Skeletal muscle satellite cell (primary cell): ENCODE measurements around the gene SRPX.

Experiments used
- H3K27me3 ChIP-seq: 2 replicates; pipeline ENCODE4 v1.7.0; 2013; ENCODE audit warnings: low read length; ENCODE audit not compliant: control insufficient read depth, insufficient read depth
- H3K36me3 ChIP-seq: 2 replicates; pipeline ENCODE4 v1.7.0; 2013; ENCODE audit warnings: mild to moderate bottlenecking, control low read depth, low read length; ENCODE audit not compliant: insufficient read depth
- H3K4me1 ChIP-seq: 2 replicates; pipeline ENCODE4 v1.7.0; 2013; ENCODE audit warnings: low read length; ENCODE audit not compliant: control insufficient read depth, insufficient read depth
- H3K4me2 ChIP-seq: 2 replicates; pipeline ENCODE4 v1.7.0; 2013; ENCODE audit warnings: mild to moderate bottlenecking, low read length
- H3K4me3 ChIP-seq: 2 replicates; pipeline ENCODE4 v1.7.0; 2013; ENCODE audit warnings: low read length
- H3K9ac ChIP-seq: 2 replicates; pipeline ENCODE4 v1.7.0; 2013; ENCODE audit warnings: mild to moderate bottlenecking, low read depth, low read length, moderate library complexity
- H3K9me3 ChIP-seq: replicated peaks from 2 replicates; pipeline ENCODE4 v1.7.0; 2013; ENCODE audit warnings: mild to moderate bottlenecking, control low read depth, low read length

The SRPX gene

DNA sequence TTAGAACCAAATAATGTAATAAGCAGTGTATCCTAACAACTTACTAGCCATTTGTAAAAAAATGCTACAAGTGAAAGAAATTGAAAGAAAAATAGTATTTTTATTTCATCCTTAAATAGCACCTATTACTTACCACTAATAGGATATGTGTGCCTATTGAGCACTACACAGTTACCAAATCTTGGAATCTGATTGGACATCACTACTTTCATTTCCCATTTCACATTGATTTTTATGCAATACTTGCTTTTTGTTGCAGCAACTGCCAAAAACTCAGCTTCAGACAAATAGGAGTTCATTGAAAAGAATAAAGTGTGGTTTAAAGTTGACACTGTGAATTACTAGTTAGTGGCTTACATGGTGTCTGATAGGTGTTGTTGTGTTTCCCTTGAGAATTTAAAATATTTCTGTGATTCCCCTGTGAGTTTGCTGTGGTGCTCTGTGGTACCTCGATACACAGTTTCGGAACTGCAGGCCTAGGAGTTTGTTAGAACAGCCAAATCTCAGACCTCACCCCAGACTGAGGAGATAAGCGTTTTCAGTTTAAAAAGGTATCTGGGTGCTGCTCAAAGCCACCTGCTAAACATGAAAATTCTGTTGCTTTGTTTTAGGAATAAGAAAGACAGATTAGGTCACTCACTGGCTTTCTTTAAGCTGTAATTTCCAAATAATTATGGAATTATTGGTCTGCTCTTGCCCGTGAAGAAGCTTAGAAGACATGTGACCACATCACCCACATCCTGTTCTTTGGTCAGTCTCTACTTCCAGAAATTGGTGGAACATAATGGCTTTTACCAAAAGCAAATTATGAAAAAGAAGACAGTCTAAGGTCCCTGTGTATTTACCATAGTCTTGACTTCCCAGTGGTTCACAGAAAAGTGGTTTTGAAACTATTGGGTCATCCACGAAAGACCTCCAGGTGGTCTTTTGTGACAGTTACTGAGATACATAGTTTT is 116.5 kb downstream of the SRPX start:
- H3K9ac ChIP-seq, result no peak overlapping the region
- H3K27me3 ChIP-seq, result no peaks in the 10 kb centered on the region
- H3K36me3 ChIP-seq, result no peaks in the 10 kb centered on the region
- H3K4me1 ChIP-seq, result no peaks in the 10 kb centered on the region
- H3K9me3 ChIP-seq, result peaks cover 6% of the 10 kb centered on the region
- no peak overlapping the region for H3K4me3 ChIP-seq
- H3K4me2 ChIP-seq, result no peak overlapping the region

DNA sequence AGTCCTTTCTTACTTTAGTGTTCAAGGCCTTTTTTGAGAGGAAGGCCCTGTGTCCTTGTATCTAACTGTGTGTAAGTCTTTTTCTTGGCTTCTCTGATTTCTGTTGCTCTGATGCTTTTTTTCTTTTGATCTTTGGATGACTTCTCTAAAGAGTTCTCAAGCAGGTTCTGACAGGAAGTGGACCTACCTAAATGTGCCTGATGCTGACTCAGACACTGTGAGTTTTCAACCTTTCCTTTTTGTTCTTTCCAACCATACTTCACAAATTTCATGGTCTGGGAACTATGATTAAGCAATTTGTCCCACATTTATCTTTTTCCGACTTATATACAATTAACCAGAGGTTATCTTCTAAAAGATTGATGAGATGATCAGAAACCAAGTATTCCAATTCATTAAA is 117.8 kb downstream of the SRPX start:
- Histone ChIP-seq H3K4me1 (no peaks in the 10 kb centered on the region), H3K4me2 (no peak overlapping the region), H3K4me3 (no peak overlapping the region), H3K9me3 (peaks cover 6% of the 10 kb centered on the region), H3K27me3 (no peaks in the 10 kb centered on the region), H3K9ac (no peak overlapping the region), H3K36me3 (no peaks in the 10 kb centered on the region)

DNA sequence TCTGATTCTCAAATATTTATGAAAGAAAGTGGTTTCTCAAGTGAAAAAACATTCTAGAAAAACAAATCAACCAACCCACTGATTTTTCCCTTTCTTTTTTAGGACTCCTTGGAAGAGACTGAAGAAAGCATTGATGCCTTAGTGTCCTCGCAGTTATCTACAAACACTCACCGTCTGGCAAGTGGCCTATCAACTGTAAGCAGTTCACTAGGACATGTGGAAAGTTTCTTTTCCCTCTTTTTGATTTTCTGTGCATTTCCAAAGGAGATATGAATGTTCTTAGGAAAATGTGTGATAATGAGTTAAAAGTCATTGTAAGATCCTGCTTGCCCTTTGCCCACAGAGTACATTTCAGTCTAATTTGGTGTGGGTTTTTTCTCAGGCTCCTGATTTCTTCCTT is 118.4 kb downstream of the SRPX start:
- H3K36me3 ChIP-seq, result no peaks in the 10 kb centered on the region
- no peaks in the 10 kb centered on the region for H3K27me3 ChIP-seq
- H3K9me3 ChIP-seq, result peaks cover 6% of the 10 kb centered on the region
- no peaks in the 10 kb centered on the region for H3K4me1 ChIP-seq
- no peak overlapping the region for H3K4me2 ChIP-seq
- no peak overlapping the region for H3K4me3 ChIP-seq
- H3K9ac ChIP-seq, result no peak overlapping the region

DNA sequence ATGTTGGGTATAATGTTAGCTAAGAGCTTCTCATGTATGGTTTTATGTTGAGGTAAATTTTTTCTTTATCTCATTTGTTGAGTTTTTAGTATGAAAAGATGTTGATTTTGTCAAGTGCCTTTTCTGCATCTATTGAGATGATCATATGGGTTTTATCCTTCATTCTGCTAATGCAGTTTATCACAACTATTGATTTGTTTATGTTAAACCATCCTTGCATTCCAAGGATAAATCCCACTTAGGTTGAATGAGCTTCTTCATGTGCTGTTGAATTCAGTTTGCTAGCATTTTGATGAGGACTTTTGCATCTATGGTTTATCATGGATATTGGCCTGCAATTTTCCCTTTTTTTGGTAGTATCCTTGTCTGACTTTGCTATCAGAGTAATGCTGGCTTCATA is 121.0 kb downstream of the SRPX start:
- Histone ChIP-seq H3K36me3 (no peaks in the 10 kb centered on the region), H3K9ac (no peak overlapping the region), H3K4me2 (no peak overlapping the region), H3K27me3 (no peaks in the 10 kb centered on the region), H3K9me3 (peaks cover 6% of the 10 kb centered on the region), H3K4me3 (no peak overlapping the region), H3K4me1 (no peaks in the 10 kb centered on the region)
